ENCODE measurements around the gene TRAPPC12. TPM values are rescaled to one million over a fixed set of nuclear protein-coding genes. Genes with fewer than 3 reads are reported as not detected.

The TRAPPC12 gene
- total RNA-seq, 6 experiments from 2014 or later: 69.1 to 83.3 (median 74.8) TPM

GRCh38 chr2:3403587-3404334 lies 24.3 kb downstream of the TRAPPC12 start:
- Mint-ChIP-seq H3K36me3 (ENCODE audit: low read depth) (peaks cover 10% of the 10 kb centered on the region), H3K27ac (no peak overlapping the region), H3K9me3 (no peaks in the 10 kb centered on the region), H3K4me3 (no peak overlapping the region), H3K4me1 (ENCODE audit: low read depth) (no peaks in the 10 kb centered on the region), H3K27me3 (ENCODE audit: insufficient read depth) (no peaks in the 10 kb centered on the region)
- no peak for DNase-seq
- no peak for TF ChIP-seq CTCF (IDR thresholded peaks at IDR 0.05)

GRCh38 chr2:3404349-3404894 lies 24.9 kb downstream of the TRAPPC12 start:
- H3K27me3 Mint-ChIP-seq (ENCODE audit: insufficient read depth): no peaks in the 10 kb centered on the region
- DNase-seq: no peak
- peaks cover 10% of the 10 kb centered on the region for H3K36me3 Mint-ChIP-seq (ENCODE audit: low read depth)
- H3K4me3 Mint-ChIP-seq: no peak overlapping the region
- no peak overlapping the region for H3K27ac Mint-ChIP-seq
- H3K9me3 Mint-ChIP-seq: no peaks in the 10 kb centered on the region
- TF ChIP-seq CTCF (IDR thresholded peaks at IDR 0.05): no peak
- no peaks in the 10 kb centered on the region for H3K4me1 Mint-ChIP-seq (ENCODE audit: low read depth)

- Mint-ChIP-seq H3K4me3 (no peak overlapping the region), H3K27me3 (ENCODE audit: insufficient read depth) (no peaks in the 10 kb centered on the region), H3K27ac (no peak overlapping the region), H3K4me1 (ENCODE audit: low read depth) (no peaks in the 10 kb centered on the region), H3K9me3 (no peaks in the 10 kb centered on the region), H3K36me3 (ENCODE audit: low read depth) (peaks cover 10% of the 10 kb centered on the region)
- TF ChIP-seq CTCF (IDR thresholded peaks at IDR 0.05): no peak
- DNase-seq: no peak
Measured at GRCh38 chr2:3405307-3405706, 25.8 kb downstream of the TRAPPC12 start.

GRCh38 chr2:3405876-3406275 lies 26.4 kb downstream of the TRAPPC12 start:
- Mint-ChIP-seq H3K4me3 (no peak overlapping the region), H3K36me3 (ENCODE audit: low read depth) (peaks cover 10% of the 10 kb centered on the region), H3K27me3 (ENCODE audit: insufficient read depth) (no peaks in the 10 kb centered on the region), H3K27ac (no peak overlapping the region), H3K4me1 (ENCODE audit: low read depth) (no peaks in the 10 kb centered on the region), H3K9me3 (no peaks in the 10 kb centered on the region)
- no peak for DNase-seq
- TF ChIP-seq CTCF (IDR thresholded peaks at IDR 0.05): no peak

GRCh38 chr2:3406501-3406900 lies 27.0 kb downstream of the TRAPPC12 start:
- Mint-ChIP-seq H3K4me1 (ENCODE audit: low read depth) (no peaks in the 10 kb centered on the region), H3K9me3 (no peaks in the 10 kb centered on the region), H3K36me3 (ENCODE audit: low read depth) (peaks cover 10% of the 10 kb centered on the region), H3K27ac (no peak overlapping the region), H3K4me3 (no peak overlapping the region), H3K27me3 (ENCODE audit: insufficient read depth) (no peaks in the 10 kb centered on the region)
- TF ChIP-seq CTCF (IDR thresholded peaks at IDR 0.05): no peak
- no peak for DNase-seq

All from HFFc6 (cell line).